AG09319 (cell line): ENCODE measurements around the gene OR52E8.

Source experiments
- DNase-seq: peaks from one replicate; pipeline ENCODE4 v3.0.0-alpha.2; 2010; ENCODE audit warnings: low read depth; ENCODE audit errors: extremely low read depth
- CTCF ChIP-seq: IDR thresholded peaks from 2 replicates; pipeline ENCODE4 v1.5.1; 2011; ENCODE audit warnings: low read depth, mild to moderate bottlenecking, inconsistent platforms, low read length, moderate library complexity

The OR52E8 gene

GRCh38 chr11:5880329-5880728, 22.8 kb upstream of the OR52E8 start, which contains the start of gene OR52E4:
Gene OR52E4 (plus strand): TSS chr11:5880629. CDS start chr11:5884293, 3,664 bp downstream.
- no peak for DNase-seq
- TF ChIP-seq CTCF, result no peak

GRCh38 chr11:5878564-5878963, 21.1 kb upstream of the OR52E8 start:
- no peak for TF ChIP-seq CTCF
- no peak for DNase-seq

- TF ChIP-seq CTCF, result no peak
- no peak for DNase-seq
These were observed 8.3 kb upstream of the OR52E8 start for GRCh38 chr11:5865826-5866225.

- TF ChIP-seq CTCF, result no peak
- DNase-seq, result no peak
These were observed 6.5 kb downstream of the OR52E8 start for GRCh38 chr11:5851002-5851401.

GRCh38 chr11:5847711-5848110, 9.8 kb downstream of the OR52E8 start:
- no peak for TF ChIP-seq CTCF
- DNase-seq, result no peak

GRCh38 chr11:5846701-5847100, 10.8 kb downstream of the OR52E8 start:
- DNase-seq, result no peak

GRCh38 chr11:5841797-5842196, 15.7 kb downstream of the OR52E8 start, which contains the start of gene OR52E6:
Gene OR52E6 (minus strand): TSS chr11:5841897. CDS start chr11:5841897, 0 bp downstream.
- no peak for DNase-seq
- no peak for TF ChIP-seq CTCF

More at GRCh38 chr11:5846701-5847100, 10.8 kb downstream of the OR52E8 start:
- TF ChIP-seq CTCF, result no peak
